K562 (cell line): ENCODE results near the gene TFAP2E. TPM values are rescaled to one million over a fixed set of nuclear protein-coding genes. Genes with fewer than 3 reads are reported as not detected.

Source experiments
- ATAC-seq: fragments of 200-7000 bp; cut with Tn5 transposase; 3 replicates; pipeline ENCODE4 v1.9.1; 2020; ENCODE audit warnings: moderate library complexity
- BruUV-seq: library from RNA; stranded (reverse); fragments of 400-500 nt; replicated peaks from 2 replicates; lab custom pipeline; 2021; lab: Mats Ljungman, UMichigan
- CTCF ChIA-PET: fragments of 300-600 bp; formaldehyde crosslinking; extraction: SDS; loops from one replicate; lab custom pipeline; 2021; ENCODE audit warnings: low intra/inter-chr PET ratio; lab: Yijun Ruan, JAX
- POLR2A ChIA-PET: fragments of 300-600, 350-650 bp; sonication (Branson Sonifier 250); formaldehyde crosslinking; extraction: SDS; loops from one replicate; lab custom pipeline; 2021; ENCODE audit warnings: antibody characterized with exemption, inconsistent platforms; lab: Yijun Ruan, JAX
- DNase-seq, 4 experiments: peaks; one replicate each; pipeline versions ENCODE4 v3.0.0 to v3.0.0-alpha.2; 2011 to 2018; ENCODE audit warnings: low spot score in 3 of 4, mixed read lengths in 3 of 4; ENCODE audit errors: extremely low read depth in 1 of 4
- FAIRE-seq: peaks from 2 replicates; lab custom pipeline; 2011; peaks lifted over from hg19 to GRCh38; lab: Jason Lieb, UNC
- H2AFZ ChIP-seq: 2 replicates; pipeline ENCODE4 v1.6.0; 2011; ENCODE audit warnings: low read depth, low read length, control low read depth, inconsistent platforms
- H3K27ac ChIP-seq: fragments of 200-600 bp; 3 replicates; pipeline ENCODE4 v1.8.0; 2011; ENCODE audit warnings: low read depth, mild to moderate bottlenecking, control low read depth, inconsistent platforms, low read length, moderate library complexity, mixed read lengths; ENCODE audit errors: extremely low read depth
- H3K27me3 ChIP-seq, 2 experiments: fragments of 300-600 bp in 1 of 2; 2 replicates in 1 of 2; 3 replicates in 1 of 2; pipeline versions ENCODE4 v1.6.0 to v1.8.0; 2011; ENCODE audit warnings: inconsistent platforms in 2 of 2, low read length in 2 of 2, mild to moderate bottlenecking in 1 of 2, mixed read lengths in 1 of 2, moderate library complexity in 1 of 2; ENCODE audit not compliant: control insufficient read depth in 2 of 2, insufficient read depth in 2 of 2
- H3K36me3 ChIP-seq: fragments of 300-600 bp; 3 replicates; pipeline ENCODE4 v1.8.0; 2011; ENCODE audit warnings: mild to moderate bottlenecking, low read length, inconsistent platforms; ENCODE audit not compliant: control insufficient read depth, insufficient read depth
- H3K4me1 ChIP-seq, 2 experiments: fragments of 200-600 bp in 1 of 2; replicated peaks in 1 of 2; 2 replicates in 1 of 2; 3 replicates in 1 of 2; pipeline versions ENCODE4 v1.5.1 to v1.8.0; 2011; ENCODE audit warnings: inconsistent platforms in 2 of 2, low read length in 2 of 2, mild to moderate bottlenecking in 1 of 2, mixed read lengths in 1 of 2, moderate library complexity in 1 of 2; ENCODE audit not compliant: control insufficient read depth in 2 of 2, insufficient read depth in 2 of 2
- H3K4me2 ChIP-seq: 2 replicates; pipeline ENCODE4 v1.6.1; 2011; ENCODE audit warnings: low read length, control low read depth, inconsistent platforms, mixed read lengths; ENCODE audit not compliant: insufficient read depth
- H3K4me3 ChIP-seq: fragments of 200-600 bp; sonication (generic), shearing (Covaris generic); 2 replicates; pipeline ENCODE4 v1.5.1; 2016; ENCODE audit warnings: control low read depth, inconsistent platforms
- H3K79me2 ChIP-seq: fragments of 200-600 bp; 3 replicates; pipeline ENCODE4 v1.8.0; 2011; ENCODE audit warnings: low read length, inconsistent platforms; ENCODE audit not compliant: control insufficient read depth, insufficient read depth
- H3K9ac ChIP-seq, 2 experiments: 2 replicates each; pipeline versions ENCODE4 v1.6.0 to v1.6.1; 2011; ENCODE audit warnings: low read depth in 2 of 2, low read length in 2 of 2, control low read depth in 1 of 2, inconsistent platforms in 1 of 2, mild to moderate bottlenecking in 1 of 2, mixed read lengths in 1 of 2; ENCODE audit not compliant: insufficient read depth in 1 of 2
- H3K9me1 ChIP-seq: one replicate; pipeline ENCODE4 v1.6.0; 2011; ENCODE audit warnings: inconsistent platforms, mild to moderate bottlenecking, low read length, moderate library complexity; ENCODE audit not compliant: control insufficient read depth, insufficient read depth
- H3K9me3 ChIP-seq: replicated peaks from 2 replicates; pipeline ENCODE4 v1.5.1; 2011; ENCODE audit warnings: low read depth, low read length, inconsistent platforms; ENCODE audit not compliant: control insufficient read depth, insufficient read depth
- H4K20me1 ChIP-seq: replicated peaks from 2 replicates; pipeline ENCODE4 v1.6.1; 2011; ENCODE audit warnings: low read length, inconsistent platforms, mixed read lengths; ENCODE audit not compliant: control insufficient read depth, insufficient read depth
- CCAR2 ChIP-seq: fragments of 200-400 bp; formaldehyde crosslinking; IDR thresholded peaks from 2 replicates; pipeline ENCODE4 v1.6.1; 2017; ENCODE audit warnings: mild to moderate bottlenecking, low read depth, low read length
- EGR1 ChIP-seq: fragments of 450-650 bp; conservative IDR thresholded peaks from 2 replicates; pipeline ENCODE4 v1.6.1; 2017; ENCODE audit warnings: mild to moderate bottlenecking
- ELF2 ChIP-seq: fragments of 250-450 bp; sonication (Bioruptor Pico); IDR thresholded peaks from 2 replicates; pipeline ENCODE4 v1.5.0; 2021; ENCODE audit warnings: mild to moderate bottlenecking
- ELF4 ChIP-seq: fragments of 450-650 bp; formaldehyde crosslinking; IDR thresholded peaks from 2 replicates; pipeline ENCODE4 v1.4.0; 2022; ENCODE audit warnings: missing genetic modification characterization
- FOXA3 ChIP-seq, 2 experiments: fragments of 450-650 bp in 1 of 2; sonication (generic) in 1 of 2; formaldehyde crosslinking; IDR thresholded peaks in 1 of 2; conservative IDR thresholded peaks in 1 of 2; 2 replicates each; pipeline versions ENCODE4 v1.4.0 to v1.8.0; 2020 to 2022; ENCODE audit warnings: mild to moderate bottlenecking in 2 of 2, missing genetic modification reagents in 1 of 2
- MECOM ChIP-seq: fragments of 250-450 bp; sonication (Bioruptor Pico); IDR thresholded peaks from 2 replicates; pipeline ENCODE4 v1.8.0; 2022; ENCODE audit warnings: inconsistent platforms
- NELFE ChIP-seq: IDR thresholded peaks from 2 replicates; pipeline ENCODE4 v1.6.1; 2011; ENCODE audit warnings: mild to moderate bottlenecking; ENCODE audit not compliant: insufficient read depth, insufficient read length
- RAD51 ChIP-seq: fragments of 450-650 bp; IDR thresholded peaks from 2 replicates; pipeline ENCODE4 v1.7.1; 2016; ENCODE audit warnings: low read depth, mild to moderate bottlenecking, borderline replicate concordance
- RBM25 ChIP-seq: fragments of 200-400 bp; formaldehyde crosslinking; IDR thresholded peaks from 2 replicates; pipeline ENCODE4 v1.6.1; 2018; ENCODE audit warnings: low read length, low read depth, moderate library complexity; ENCODE audit not compliant: severe bottlenecking
- SIX5 ChIP-seq, 2 experiments: IDR thresholded peaks; 2 replicates each; pipeline ENCODE4 v1.6.1; 2011; ENCODE audit warnings: low read length in 2 of 2, borderline replicate concordance in 1 of 2, low read depth in 1 of 2, mild to moderate bottlenecking in 1 of 2, moderate library complexity in 1 of 2; ENCODE audit not compliant: insufficient read depth in 1 of 2
- SMC3 ChIP-seq: conservative IDR thresholded peaks from 2 replicates; pipeline ENCODE4 v1.6.1; 2011; ENCODE audit warnings: low read depth, low read length, improper control_type of control experiment; ENCODE audit not compliant: insufficient read depth
- TGIF2 ChIP-seq: sonication (generic); formaldehyde crosslinking; IDR thresholded peaks from 2 replicates; pipeline ENCODE4 v1.8.1; 2022; ENCODE audit warnings: mild to moderate bottlenecking, missing genetic modification reagents, moderate library complexity
- ZNF3 ChIP-seq: fragments of 250-450 bp; sonication (Bioruptor Pico); IDR thresholded peaks from 2 replicates; pipeline ENCODE4 v1.5.0; 2021; ENCODE audit warnings: mild to moderate bottlenecking, moderate library complexity
- ZNF407 ChIP-seq: fragments of 450-650 bp; IDR thresholded peaks from 2 replicates; pipeline ENCODE4 v1.6.1; 2016; ENCODE audit warnings: low read depth
- ZNF75A ChIP-seq: fragments of 450-650 bp; formaldehyde crosslinking; IDR thresholded peaks from 2 replicates; pipeline ENCODE4 v1.4.0; 2020; ENCODE audit warnings: mild to moderate bottlenecking
- WGBS: fragments of 100-300 bp; shearing (Covaris generic); methylation state at CpG from one replicate; pipeline ENCODE4 v1.1.6; 2016; ENCODE audit warnings: low coverage, mixed read lengths; ENCODE audit not compliant: insufficient coverage; ENCODE audit errors: missing lambda C conversion rate; 5-methylcytosine and 5-hydroxymethylcytosine counted together
- in situ Hi-C: fragments of 300-500 bp; cut with MboI; formaldehyde crosslinking; loops from 4 replicates; pipeline ENCODE4 v1.15.0; 2018; ENCODE audit warnings: inconsistent platforms, mixed read lengths
- intact Hi-C: fragments of 100-400 bp; cut with micrococcal nuclease; formaldehyde crosslinking; loops from 2 replicates; pipeline ENCODE4 v1.14.2; 2022
- polyA plus RNA-seq, 8 experiments: library from polyadenylated mRNA; depleted of rRNA in 4 of 8; stranded (reverse) in 5 of 8; unstranded in 3 of 8; fragments of >200 nt; fragmentation: Nextera tagmentation in 2 of 8; fragmentation: Illumina TruSeq in 1 of 8; extraction: Ambion mirVana in 2 of 8; extraction: Trizol in 1 of 8; gene quantifications; 2 replicates each; pipeline versions ENCODE4 v1.2.1 to v1.2.3, GENCODE V29; 2011 to 2014; ENCODE audit warnings: inconsistent platforms in 1 of 8, missing spikeins in 1 of 8
- total RNA-seq, 7 experiments: library from RNA; depleted of rRNA in 6 of 7; stranded (reverse); fragments of >200 nt in 6 of 7; fragmentation: Illumina TruSeq in 2 of 7; extraction: Trizol in 2 of 7; gene quantifications; 2 replicates each; pipeline versions ENCODE4 v1.2.1 to v1.2.3, GENCODE V29; 2011 to 2021; ENCODE audit warnings: low replicate concordance in 1 of 7

The TFAP2E gene
- total and polyA plus RNA-seq, 9 of the 15 experiments (the other 6 are each of a cell fraction or from before 2014, with no cell fraction given), result 0.03 to 0.11 (median 0.07) TPM; not detected in 4

GRCh38 chr1:35629051-35629450 lies 55.9 kb downstream of the TFAP2E start:
- no TSS peak for BruUV-seq
- ChIA-PET POLR2A (interaction anchor here (0.8 to 3.4 kb wide), 4 partner anchors 9 to 51 kb away, joined by 3 to 20 read pairs (median 9); no protein-coding TSS in a partner anchor), CTCF (no interaction called here)
- no peak overlapping the region for H2AFZ ChIP-seq
- FAIRE-seq, result no peak
- H4K20me1 ChIP-seq, result no peaks in the 10 kb centered on the region
- no peak overlapping the region for H3K9ac ChIP-seq
- ATAC-seq, result no peak
- H3K27me3 ChIP-seq, result no peaks in the 10 kb centered on the region
- 61% methylated on average over 2 of the region's 2 CpGs for WGBS
- H3K36me3 ChIP-seq, result peaks cover 86% of the 10 kb centered on the region
- H3K4me1 ChIP-seq, result peaks cover 0 to 4% of the 10 kb centered on the region in 2 experiments; a peak in 2 of 5 replicates
- intact Hi-C loops, result no loop called here
- in situ Hi-C loops, result no loop called here
- H3K79me2 ChIP-seq, result peaks cover 81% of the 10 kb centered on the region
- no peaks in the 10 kb centered on the region for H3K9me3 ChIP-seq
- H3K27ac ChIP-seq, result no peak overlapping the region
- no peak overlapping the region for H3K4me3 ChIP-seq
- no peaks in the 10 kb centered on the region for H3K9me1 ChIP-seq
- DNase-seq, result no peak
- H3K4me2 ChIP-seq, result no peak overlapping the region
- TF ChIP-seq SMC3 (no peak), ZNF407 (no peak), RAD51 (peak; percentile 35; the same call in 1 of the 2 replicates), NELFE (no peak), EGR1 (no peak), RBM25 (no peak), MECOM (CRISPR knock-in tag) (no peak), CCAR2 (no peak), ZNF3 (CRISPR knock-in tag) (no peak), SIX5 (IDR thresholded peaks at IDR 0.05; ENCODE audit: borderline replicate concordance in 1 of 2, insufficient read depth in 1 of 2, low read depth in 1 of 2, low read length in 2 of 2) (no peak), FOXA3 (CRISPR knock-in tag; conservative IDR thresholded peaks at IDR 0.05 in 1 of 2, IDR thresholded peaks at IDR 0.05 in 1 of 2) (peak in 1 of 2 experiments; percentile 45; a peak in 1 of 4 replicates), ZNF75A (no peak), ELF4 (CRISPR knock-in tag) (no peak), TGIF2 (CRISPR knock-in tag) (no peak), ELF2 (CRISPR knock-in tag) (no peak)
